Sigmoid colon (tissue), 4 donors: ENCODE results near the gene ZSCAN1.
"Not testable (repeated sequence)": the region's sequence is repeated elsewhere in the genome, so short reads cannot be mapped to it uniquely, and the experiment has no call there.

Experiments used
- CTCF ChIP-seq, 4 experiments: fragments of 450-650 bp in 3 of 4; fragments of 200-600 bp in 1 of 4; IDR thresholded peaks; one replicate each; pipeline ENCODE4 v1.5.1; 2016 to 2019; ENCODE audit warnings: antibody characterized with exemption in 4 of 4, mild to moderate bottlenecking in 3 of 4, moderate library complexity in 2 of 4
- EP300 ChIP-seq, 4 donors: sonication (generic); formaldehyde crosslinking; IDR thresholded peaks; one replicate each; pipeline ENCODE4 v1.6.1; 2017; ENCODE audit warnings: antibody characterized with exemption in 4 of 4
- POLR2A ChIP-seq, 2 donors: fragments of 450-650 bp; IDR thresholded peaks; one replicate each; pipeline ENCODE4 v1.6.1; 2016; ENCODE audit warnings: antibody characterized with exemption in 2 of 2, mild to moderate bottlenecking in 2 of 2, moderate library complexity in 2 of 2
- POLR2AphosphoS5 ChIP-seq, 4 donors: sonication (generic); formaldehyde crosslinking; IDR thresholded peaks; one replicate each; pipeline ENCODE4 v1.6.1; 2017; ENCODE audit warnings: antibody characterized with exemption in 4 of 4

- not testable (repeated sequence) for TF ChIP-seq CTCF, POLR2A, POLR2AphosphoS5, EP300 (IDR thresholded peaks at IDR 0.05)
These were observed 24.9 kb upstream of the ZSCAN1 start for GRCh38 chr19:58008877-58009276.
